Progenitor cell of endocrine pancreas (in vitro differentiated cells): Measurements from ENCODE around the gene SLC25A47. TPM values are rescaled to one million over a fixed set of nuclear protein-coding genes. Genes with fewer than 3 reads are reported as not detected.

Experiments used
- DNase-seq: peaks from one replicate; pipeline ENCODE4 v3.0.0; 2021; ENCODE audit warnings: low spot score; ENCODE audit not compliant: unreplicated experiment
- H3K27ac Mint-ChIP-seq: 2 replicates; pipeline ENCODE4 v1.8.0; 2021; ENCODE audit warnings: mild to moderate bottlenecking, moderate library complexity, mixed read lengths
- H3K27me3 Mint-ChIP-seq: 2 replicates; pipeline ENCODE4 v1.8.0; 2021; ENCODE audit warnings: mixed read lengths
- H3K36me3 Mint-ChIP-seq: 2 replicates; pipeline ENCODE4 v1.8.0; 2022; ENCODE audit warnings: mixed read lengths; ENCODE audit not compliant: insufficient read depth
- H3K4me1 Mint-ChIP-seq: 2 replicates; pipeline ENCODE4 v1.8.0; 2021; ENCODE audit warnings: low read depth, mixed read lengths
- H3K4me3 Mint-ChIP-seq: 2 replicates; pipeline ENCODE4 v1.8.0; 2021; ENCODE audit warnings: low read depth, mild to moderate bottlenecking, moderate library complexity, mixed read lengths
- H3K9me3 Mint-ChIP-seq: 2 replicates; pipeline ENCODE4 v1.8.0; 2021; ENCODE audit warnings: low read depth, mixed read lengths
- CTCF ChIP-seq: fragments of 200-600 bp; sonication (generic); IDR thresholded peaks from one replicate; pipeline ENCODE4 v1.5.0; 2021; ENCODE audit warnings: antibody characterized with exemption, mild to moderate bottlenecking; ENCODE audit not compliant: unreplicated experiment
- long read RNA-seq: library from polyadenylated mRNA; unstranded; transcript quantifications from one replicate; pipeline ENCODE4 v2.0.0, GENCODE V29; 2020
- total RNA-seq: library from RNA; stranded (reverse); gene quantifications from 2 replicates; pipeline ENCODE4 v1.2.1, GENCODE V29; 2021

Gene SLC25A47
- not detected in 2 replicates for total RNA-seq
- long read RNA-seq, result 0 reads

GRCh38 chr14:100323121-100323941 lies at the start of gene SLC25A47:
Gene SLC25A47 (plus strand): TSS chr14:100323339. CDS start chr14:100323415, 76 bp downstream.
- H3K4me3 Mint-ChIP-seq, result no peak within 1 kb of the TSS
- H3K27ac Mint-ChIP-seq, result peak within 1 kb of the TSS; percentile 45
- no peak for TF ChIP-seq CTCF
- H3K4me1 Mint-ChIP-seq, result peaks cover 7% of the 10 kb centered on the region
- DNase-seq, result no peak
- H3K9me3 Mint-ChIP-seq, result no peaks in the 10 kb centered on the region
- H3K36me3 Mint-ChIP-seq, result no peaks in the 10 kb centered on the region
- peaks cover 3% of the 10 kb centered on the region for H3K27me3 Mint-ChIP-seq

- H3K27me3 Mint-ChIP-seq, result no peaks in the 10 kb centered on the region
- peaks cover 20% of the 10 kb centered on the region for H3K4me1 Mint-ChIP-seq
- H3K9me3 Mint-ChIP-seq, result no peaks in the 10 kb centered on the region
- no peak overlapping the region for H3K4me3 Mint-ChIP-seq
- no peak for TF ChIP-seq CTCF
- DNase-seq, result no peak
- H3K27ac Mint-ChIP-seq, result peak overlapping the region; percentile 4
- peaks cover 7% of the 10 kb centered on the region for H3K36me3 Mint-ChIP-seq
Observed at GRCh38 chr14:100274250-100274649, 48.9 kb upstream of the SLC25A47 start.

GRCh38 chr14:100275214-100275613 lies 47.9 kb upstream of the SLC25A47 start:
- Mint-ChIP-seq H3K27me3 (no peaks in the 10 kb centered on the region), H3K36me3 (peaks cover 7% of the 10 kb centered on the region), H3K4me1 (peaks cover 26% of the 10 kb centered on the region), H3K9me3 (no peaks in the 10 kb centered on the region), H3K27ac (peak overlapping the region; percentile 47), H3K4me3 (no peak overlapping the region)
- TF ChIP-seq CTCF, result no peak
- no peak for DNase-seq

- no peak overlapping the region for H3K4me3 Mint-ChIP-seq
- no peak for DNase-seq
- no peak for TF ChIP-seq CTCF
- H3K27ac Mint-ChIP-seq, result peak overlapping the region; percentile 85
- H3K36me3 Mint-ChIP-seq, result peaks cover 5% of the 10 kb centered on the region
- H3K9me3 Mint-ChIP-seq, result no peaks in the 10 kb centered on the region
- H3K27me3 Mint-ChIP-seq, result no peaks in the 10 kb centered on the region
- peaks cover 25% of the 10 kb centered on the region for H3K4me1 Mint-ChIP-seq
Observed at GRCh38 chr14:100278702-100279101, 44.4 kb upstream of the SLC25A47 start.

GRCh38 chr14:100279133-100279532 lies 44.0 kb upstream of the SLC25A47 start:
- no peak for DNase-seq
- Mint-ChIP-seq H3K4me3 (no peak overlapping the region), H3K27ac (peak overlapping the region; percentile 85), H3K9me3 (no peaks in the 10 kb centered on the region), H3K27me3 (no peaks in the 10 kb centered on the region), H3K4me1 (peaks cover 25% of the 10 kb centered on the region), H3K36me3 (peaks cover 5% of the 10 kb centered on the region)
- no peak for TF ChIP-seq CTCF
